GM23338 (cell line): ENCODE data around the gene SLC6A13. TPM values are rescaled to one million over a fixed set of nuclear protein-coding genes. Genes with fewer than 3 reads are reported as not detected.

Experiments
- ATAC-seq: fragments of 200-7000 bp; cut with Tn5 transposase; 3 replicates; pipeline ENCODE4 v1.9.1; 2020
- DNase-seq: peaks from one replicate; pipeline ENCODE4 v3.0.0-alpha.2; 2015; ENCODE audit warnings: low spot score
- H2AFZ ChIP-seq: fragments of 200-600 bp; sonication (generic); 2 replicates; pipeline ENCODE4 v1.8.0; 2016; ENCODE audit warnings: antibody characterized with exemption, mild to moderate bottlenecking, moderate library complexity
- H3F3A ChIP-seq: fragments of 200-600 bp; sonication (generic); replicated peaks from 2 replicates; pipeline ENCODE4 v1.8.0; 2017; ENCODE audit warnings: antibody characterized with exemption, mixed run types, low read depth
- H3K27ac ChIP-seq: fragments of 200-600 bp; sonication (generic); 2 replicates; pipeline ENCODE4 v1.6.1; 2016; ENCODE audit warnings: low read depth
- H3K27me3 ChIP-seq: fragments of 200-600 bp; sonication (generic); 2 replicates; pipeline ENCODE4 v1.8.0; 2016; ENCODE audit warnings: mild to moderate bottlenecking, mixed run types, moderate library complexity; ENCODE audit not compliant: insufficient read depth
- H3K36me3 ChIP-seq: fragments of 200-600 bp; sonication (generic); 2 replicates; pipeline ENCODE4 v1.8.0; 2016; ENCODE audit warnings: mild to moderate bottlenecking; ENCODE audit not compliant: insufficient read depth
- H3K4me1 ChIP-seq: fragments of 200-600 bp; sonication (generic); 2 replicates; pipeline ENCODE4 v1.8.0; 2016; ENCODE audit warnings: mild to moderate bottlenecking, moderate library complexity; ENCODE audit not compliant: insufficient read depth
- H3K4me2 ChIP-seq: fragments of 200-600 bp; sonication (generic); 2 replicates; pipeline ENCODE4 v1.7.1; 2017; ENCODE audit warnings: mixed run types
- H3K4me3 ChIP-seq: fragments of 200-600 bp; sonication (generic); 2 replicates; pipeline ENCODE4 v1.6.1; 2016; ENCODE audit warnings: mixed run types
- H3K79me2 ChIP-seq: fragments of 200-600 bp; sonication (generic); replicated peaks from 2 replicates; pipeline ENCODE4 v1.8.0; 2017; ENCODE audit warnings: mild to moderate bottlenecking; ENCODE audit not compliant: insufficient read depth
- H3K9me2 ChIP-seq: fragments of 200-600 bp; sonication (generic); 2 replicates; pipeline ENCODE4 v1.8.0; 2017; ENCODE audit not compliant: insufficient read depth
- H4K20me1 ChIP-seq: fragments of 200-600 bp; sonication (generic); replicated peaks from 2 replicates; pipeline ENCODE4 v1.8.0; 2017; ENCODE audit warnings: mild to moderate bottlenecking; ENCODE audit not compliant: insufficient read depth
- H3K27ac Mint-ChIP-seq: 2 replicates; pipeline ENCODE4 v1.8.0; 2020; ENCODE audit warnings: inconsistent platforms, mild to moderate bottlenecking, moderate library complexity, mixed read lengths
- H3K27me3 Mint-ChIP-seq: 3 replicates; pipeline ENCODE4 v1.8.0; 2022; ENCODE audit warnings: low read depth, mild to moderate bottlenecking, moderate library complexity, mixed read lengths, inconsistent platforms; ENCODE audit not compliant: insufficient read depth, poor library complexity
- H3K36me3 Mint-ChIP-seq: 3 replicates; pipeline ENCODE4 v1.8.0; 2021; ENCODE audit warnings: low read depth, mild to moderate bottlenecking, inconsistent platforms, moderate library complexity, mixed read lengths
- H3K4me1 Mint-ChIP-seq: 3 replicates; pipeline ENCODE4 v1.8.0; 2020; ENCODE audit warnings: mild to moderate bottlenecking, inconsistent platforms, mixed read lengths
- H3K4me3 Mint-ChIP-seq: 3 replicates; pipeline ENCODE4 v1.8.0; 2021; ENCODE audit warnings: moderate library complexity, mild to moderate bottlenecking, inconsistent platforms, mixed read lengths
- H3K9me3 Mint-ChIP-seq: 3 replicates; pipeline ENCODE4 v1.8.0; 2020; ENCODE audit warnings: moderate library complexity, mild to moderate bottlenecking, inconsistent platforms, mixed read lengths
- CREB1 ChIP-seq: fragments of 250-450 bp; sonication (Bioruptor Pico); IDR thresholded peaks from 2 replicates; pipeline ENCODE4 v1.5.0; 2020; ENCODE audit warnings: low read depth, mild to moderate bottlenecking, moderate library complexity
- CTCF ChIP-seq, 2 experiments: fragments of 200-600 bp in 1 of 2; sonication (generic) in 1 of 2; conservative IDR thresholded peaks; 2 replicates each; pipeline versions ENCODE4 v1.5.1 to v1.6.1; 2016 to 2017; ENCODE audit warnings: antibody characterized with exemption in 2 of 2, low read depth in 2 of 2, mild to moderate bottlenecking in 2 of 2, moderate library complexity in 1 of 2
- ETS1 ChIP-seq: IDR thresholded peaks from 2 replicates; pipeline ENCODE4 v1.6.1; 2016; ENCODE audit warnings: antibody characterized with exemption
- EZH2 ChIP-seq: fragments of 200-600 bp; sonication (generic); IDR thresholded peaks from one replicate; pipeline ENCODE4 v1.8.0; 2017; ENCODE audit warnings: antibody characterized with exemption, mild to moderate bottlenecking, low read depth; ENCODE audit not compliant: unreplicated experiment
- EZH2phosphoT487 ChIP-seq: fragments of 200-600 bp; sonication (generic); IDR thresholded peaks from one replicate; pipeline ENCODE4 v1.8.1; 2018; ENCODE audit warnings: antibody characterized with exemption; ENCODE audit not compliant: unreplicated experiment
- JUNB ChIP-seq: IDR thresholded peaks from one replicate; pipeline ENCODE4 v1.6.1; 2016; ENCODE audit warnings: antibody characterized with exemption; ENCODE audit not compliant: unreplicated experiment
- NANOG ChIP-seq: IDR thresholded peaks from 2 replicates; pipeline ENCODE4 v1.6.1; 2016; ENCODE audit warnings: antibody characterized with exemption, borderline replicate concordance
- POLR2AphosphoS5 ChIP-seq: IDR thresholded peaks from 2 replicates; pipeline ENCODE4 v1.6.1; 2016; ENCODE audit warnings: antibody characterized with exemption, low read depth
- REST ChIP-seq: IDR thresholded peaks from one replicate; pipeline ENCODE4 v1.6.1; 2018; ENCODE audit warnings: antibody characterized with exemption; ENCODE audit not compliant: unreplicated experiment
- STAT1 ChIP-seq: IDR thresholded peaks from one replicate; pipeline ENCODE4 v1.6.1; 2016; ENCODE audit warnings: antibody characterized with exemption; ENCODE audit not compliant: unreplicated experiment
- ZNF114 ChIP-seq: fragments of 250-450 bp; sonication (Bioruptor Pico); IDR thresholded peaks from 2 replicates; pipeline ENCODE4 v1.5.0; 2020; ENCODE audit warnings: mild to moderate bottlenecking, moderate library complexity
- polyA plus RNA-seq: library from polyadenylated mRNA; unstranded; fragments of >200 nt; fragmentation: Nextera tagmentation; extraction: Ambion mirVana; gene quantifications from 2 replicates; pipeline ENCODE4 v1.2.1, GENCODE V29; 2016
- total RNA-seq: library from RNA; depleted of rRNA; stranded (reverse); fragments of >200 nt; shearing (Covaris generic); gene quantifications from 2 replicates; pipeline ENCODE4 v1.2.3, GENCODE V29; 2014

The SLC6A13 gene
- total and polyA plus RNA-seq, 2 experiments from 2014 or later = not detected

GRCh38 chr12:226401-226800, 36.2 kb downstream of the SLC6A13 start:
- Mint-ChIP-seq H3K9me3 (no peaks in the 10 kb centered on the region), H3K27ac (no peak overlapping the region), H3K36me3 (no peaks in the 10 kb centered on the region), H3K4me3 (no peak overlapping the region), H3K4me1 (peaks cover 24% of the 10 kb centered on the region), H3K27me3 (peaks cover 11% of the 10 kb centered on the region)
- Histone ChIP-seq H3F3A (no peaks in the 10 kb centered on the region), H3K27me3 (no peaks in the 10 kb centered on the region), H3K27ac (no peak overlapping the region), H3K9me2 (no peaks in the 10 kb centered on the region), H4K20me1 (no peaks in the 10 kb centered on the region), H3K79me2 (no peaks in the 10 kb centered on the region), H3K4me2 (no peak overlapping the region), H3K4me3 (no peak overlapping the region), H3K4me1 (peaks cover 12% of the 10 kb centered on the region; the same call in 1 of the 2 replicates), H3K36me3 (no peaks in the 10 kb centered on the region), H2AFZ (peak overlapping the region; percentile 56; the same call in 1 of the 2 replicates)
- peak; percentile 36 to 65 for TF ChIP-seq CTCF (conservative IDR thresholded peaks at IDR 0.05; ENCODE audit: low read depth in 2 of 2)
- TF ChIP-seq EZH2phosphoT487 = no peak
- TF ChIP-seq REST = no peak
- ATAC-seq (peak; percentile 71), DNase-seq (peak; percentile 57)

- Histone ChIP-seq H2AFZ (no peak overlapping the region), H3K27ac (no peak overlapping the region), H3K9me2 (no peaks in the 10 kb centered on the region), H3K4me3 (no peak overlapping the region), H3F3A (no peaks in the 10 kb centered on the region), H3K27me3 (no peaks in the 10 kb centered on the region), H3K4me1 (peaks cover 8% of the 10 kb centered on the region), H3K4me2 (no peak overlapping the region), H4K20me1 (no peaks in the 10 kb centered on the region), H3K36me3 (no peaks in the 10 kb centered on the region), H3K79me2 (no peaks in the 10 kb centered on the region)
- Mint-ChIP-seq H3K4me3 (no peak overlapping the region), H3K27me3 (peaks cover 16% of the 10 kb centered on the region), H3K4me1 (peaks cover 22% of the 10 kb centered on the region), H3K36me3 (no peaks in the 10 kb centered on the region), H3K9me3 (no peaks in the 10 kb centered on the region), H3K27ac (no peak overlapping the region)
- ATAC-seq (no peak), DNase-seq (no peak)
- TF ChIP-seq EZH2phosphoT487 (no peak), STAT1 (no peak), CREB1 (CRISPR knock-in tag) (no peak), ETS1 (no peak), REST (no peak), ZNF114 (CRISPR knock-in tag) (no peak), CTCF (conservative IDR thresholded peaks at IDR 0.05; ENCODE audit: low read depth in 2 of 2) (no peak), NANOG (no peak), POLR2AphosphoS5 (no peak), EZH2 (no peak), JUNB (no peak)
Measured at GRCh38 chr12:225012-225411, 37.6 kb downstream of the SLC6A13 start.
